Gastrocnemius medialis (tissue), 4 donors: ENCODE data around the gene SLC39A6. TPM values are rescaled to one million over a fixed set of nuclear protein-coding genes. Genes with fewer than 3 reads are reported as not detected.
"Not testable (repeated sequence)": the region's sequence is repeated elsewhere in the genome, so short reads cannot be mapped to it uniquely, and the experiment has no call there.

Experiments
- ATAC-seq, 2 donors: fragments of 150-250 bp; one replicate each; pipeline ENCODE4 v1.9.1; 2016
- DNase-seq, 2 donors: peaks; one replicate each; pipeline ENCODE4 v3.0.0-alpha.2; 2019
- H3K27ac ChIP-seq, 4 donors: fragments of 200-600 bp; sonication (generic); 1 replicate in 1 of 4; 2 replicates in 3 of 4; pipeline ENCODE4 v1.5.1; 2016 to 2018; ENCODE audit warnings: mild to moderate bottlenecking in 2 of 4, moderate library complexity in 1 of 4
- H3K27me3 ChIP-seq, 3 donors: fragments of 200-600 bp; sonication (generic) in 2 of 3; 1 replicate in 1 of 3; 2 replicates in 2 of 3; pipeline versions ENCODE4 v1.5.1 to v1.6.0; 2016 to 2019; ENCODE audit warnings: mild to moderate bottlenecking in 1 of 3, moderate library complexity in 1 of 3
- H3K36me3 ChIP-seq, 2 donors: fragments of 200-600 bp; sonication (generic) in 1 of 2; one replicate each; pipeline ENCODE4 v1.5.1; 2017 to 2018
- H3K4me1 ChIP-seq, 2 donors: fragments of 200-600 bp; sonication (generic) in 1 of 2; one replicate each; pipeline ENCODE4 v1.5.1; 2016 to 2017; ENCODE audit warnings: mild to moderate bottlenecking in 2 of 2
- H3K4me3 ChIP-seq, 4 donors: fragments of 200-600 bp; sonication (generic) in 3 of 4; 1 replicate in 1 of 4; 2 replicates in 3 of 4; pipeline ENCODE4 v1.5.1; 2016 to 2019; ENCODE audit warnings: mild to moderate bottlenecking in 2 of 4
- H3K9me3 ChIP-seq, 3 donors: fragments of 200-600 bp; sonication (generic) in 2 of 3; 1 replicate in 1 of 3; 2 replicates in 2 of 3; pipeline ENCODE4 v1.5.1; 2016 to 2019
- POLR2A ChIP-seq, 2 donors: fragments of 450-650 bp; IDR thresholded peaks; one replicate each; pipeline ENCODE4 v1.6.1; 2017; ENCODE audit warnings: antibody characterized with exemption in 2 of 2, mild to moderate bottlenecking in 2 of 2, moderate library complexity in 2 of 2
- in situ Hi-C, 4 donors: fragments of 200-750 bp; cut with MboI; loops; one replicate each; pipeline versions ENCODE4 v1.15.0 to v1.8.0; 2017; ENCODE audit warnings: low sequenced_read_pairs in 4 of 4
- intact Hi-C: fragments of 100-400 bp; cut with DNase I; formaldehyde crosslinking; loops from one replicate; pipeline ENCODE4 v1.15.1; 2023; ENCODE audit warnings: low total_unique reads
- total RNA-seq, 4 donors: library from RNA; depleted of rRNA; stranded (reverse); fragments of >200 nt; gene quantifications; one replicate each; pipeline versions ENCODE4 v1.1.0 to v1.2.3, GENCODE V29; 2016
- TF ChIP-seq, protein P1 (sequence below), 5 experiments: fragments of 450-650 bp in 3 of 5; fragments of 200-600 bp in 2 of 5; sonication (generic) in 2 of 5; IDR thresholded peaks in 4 of 5; conservative IDR thresholded peaks in 1 of 5; 1 replicate in 4 of 5; 2 replicates in 1 of 5; pipeline ENCODE4 v1.5.1; 2016 to 2019; ENCODE audit warnings: antibody characterized with exemption in 5 of 5, mild to moderate bottlenecking in 3 of 5, moderate library complexity in 3 of 5

SLC39A6 gene
- total RNA-seq, 4 donors from 2014 or later = 16.7 to 24.7 (median 18.3) TPM

DNA sequence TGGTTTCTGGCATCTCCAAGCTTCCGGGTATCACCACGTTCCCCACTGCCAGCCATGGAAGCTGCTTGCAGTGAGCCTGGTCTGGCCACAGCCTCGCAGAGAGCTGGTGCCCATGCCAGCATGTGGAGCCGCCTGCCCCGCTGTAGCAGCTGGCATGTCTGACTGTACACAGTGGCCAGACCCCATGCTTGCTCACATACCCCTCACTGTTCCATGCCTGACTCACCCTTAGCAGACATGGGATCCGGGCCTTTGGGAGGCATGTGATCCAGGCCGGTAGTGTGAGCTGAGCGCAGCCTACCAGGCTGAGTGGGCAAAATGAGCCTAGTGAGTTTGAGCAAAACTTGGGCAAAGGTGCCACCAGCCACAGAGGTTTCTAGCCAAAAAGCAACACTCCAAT, 43.0 kb downstream of the SLC39A6 start:
- no peaks in the 10 kb centered on the region for H3K4me1 ChIP-seq
- no peak overlapping the region for H3K27ac ChIP-seq
- no peak for ATAC-seq
- no peaks in the 10 kb centered on the region for H3K9me3 ChIP-seq
- no peak overlapping the region for H3K4me3 ChIP-seq
- in situ Hi-C loops = no loop called here
- TF ChIP-seq, protein P1, sequence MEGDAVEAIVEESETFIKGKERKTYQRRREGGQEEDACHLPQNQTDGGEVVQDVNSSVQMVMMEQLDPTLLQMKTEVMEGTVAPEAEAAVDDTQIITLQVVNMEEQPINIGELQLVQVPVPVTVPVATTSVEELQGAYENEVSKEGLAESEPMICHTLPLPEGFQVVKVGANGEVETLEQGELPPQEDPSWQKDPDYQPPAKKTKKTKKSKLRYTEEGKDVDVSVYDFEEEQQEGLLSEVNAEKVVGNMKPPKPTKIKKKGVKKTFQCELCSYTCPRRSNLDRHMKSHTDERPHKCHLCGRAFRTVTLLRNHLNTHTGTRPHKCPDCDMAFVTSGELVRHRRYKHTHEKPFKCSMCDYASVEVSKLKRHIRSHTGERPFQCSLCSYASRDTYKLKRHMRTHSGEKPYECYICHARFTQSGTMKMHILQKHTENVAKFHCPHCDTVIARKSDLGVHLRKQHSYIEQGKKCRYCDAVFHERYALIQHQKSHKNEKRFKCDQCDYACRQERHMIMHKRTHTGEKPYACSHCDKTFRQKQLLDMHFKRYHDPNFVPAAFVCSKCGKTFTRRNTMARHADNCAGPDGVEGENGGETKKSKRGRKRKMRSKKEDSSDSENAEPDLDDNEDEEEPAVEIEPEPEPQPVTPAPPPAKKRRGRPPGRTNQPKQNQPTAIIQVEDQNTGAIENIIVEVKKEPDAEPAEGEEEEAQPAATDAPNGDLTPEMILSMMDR (IDR thresholded peaks at IDR 0.05 in 4 of 5, conservative IDR thresholded peaks at IDR 0.05 in 1 of 5) = no peak
- no peak for TF ChIP-seq POLR2A (IDR thresholded peaks at IDR 0.05)
- intact Hi-C loops = no loop called here
- no peak for DNase-seq
- H3K27me3 ChIP-seq = no peaks in the 10 kb centered on the region
- H3K36me3 ChIP-seq = no peaks in the 10 kb centered on the region

DNA sequence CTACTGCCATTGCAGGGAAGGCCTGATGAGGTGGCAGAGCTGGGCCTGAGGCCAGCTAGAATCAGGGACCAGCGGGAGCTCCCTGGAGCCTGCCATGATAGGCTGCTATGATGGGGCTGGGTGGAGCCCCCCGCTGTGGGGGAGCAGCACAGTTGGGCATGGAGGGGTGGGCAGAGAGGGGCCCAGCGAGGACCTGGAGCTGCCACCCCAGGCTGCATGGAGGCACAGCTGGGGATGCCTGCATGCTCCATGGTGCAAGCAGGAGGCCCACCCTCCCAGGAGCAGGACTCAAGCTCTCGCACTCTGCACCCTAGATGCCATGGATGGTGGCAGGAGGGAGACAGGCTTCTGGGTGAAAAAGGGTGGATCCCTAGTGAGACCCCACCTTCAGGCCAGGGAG, 43.9 kb downstream of the SLC39A6 start:
- TF ChIP-seq POLR2A (IDR thresholded peaks at IDR 0.05) = no peak
- TF ChIP-seq, protein P1 (IDR thresholded peaks at IDR 0.05 in 4 of 5, conservative IDR thresholded peaks at IDR 0.05 in 1 of 5) = no peak
- in situ Hi-C loops (no loop called here), intact Hi-C loops (no loop called here)
- Histone ChIP-seq H3K9me3 (no peaks in the 10 kb centered on the region), H3K4me1 (no peaks in the 10 kb centered on the region), H3K27ac (no peak overlapping the region), H3K27me3 (no peaks in the 10 kb centered on the region), H3K4me3 (no peak overlapping the region), H3K36me3 (no peaks in the 10 kb centered on the region)
- ATAC-seq (no peak), DNase-seq (no peak)

DNA sequence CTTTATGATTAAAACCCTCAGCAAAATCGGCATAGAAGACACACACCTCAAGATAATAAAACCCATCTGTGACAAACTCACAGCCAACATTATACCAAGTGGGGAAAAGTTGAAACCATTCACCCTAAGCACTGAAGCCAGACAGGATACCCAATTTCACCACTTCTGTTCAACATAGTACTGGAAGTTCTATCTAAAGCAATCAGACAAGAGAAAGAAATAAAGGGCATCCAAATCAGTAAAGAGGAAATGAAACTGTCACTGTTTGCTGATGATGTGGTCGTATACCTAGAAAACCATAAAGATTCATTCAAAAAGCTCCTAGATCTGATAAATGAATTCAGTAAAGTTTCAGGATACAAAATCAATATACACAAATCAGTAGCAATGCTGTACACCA, 45.4 kb downstream of the SLC39A6 start:
- H3K9me3 ChIP-seq = no peaks in the 10 kb centered on the region
- H3K36me3 ChIP-seq = no peaks in the 10 kb centered on the region
- ATAC-seq = no peak
- no peaks in the 10 kb centered on the region for H3K27me3 ChIP-seq
- H3K4me3 ChIP-seq = no peak overlapping the region
- no peak overlapping the region for H3K27ac ChIP-seq
- intact Hi-C loops (no loop called here), in situ Hi-C loops (no loop called here)
- no peak for DNase-seq
- TF ChIP-seq POLR2A (IDR thresholded peaks at IDR 0.05) = no peak
- TF ChIP-seq, protein P1 (IDR thresholded peaks at IDR 0.05 in 4 of 5, conservative IDR thresholded peaks at IDR 0.05 in 1 of 5) = no peak
- no peaks in the 10 kb centered on the region for H3K4me1 ChIP-seq

DNA sequence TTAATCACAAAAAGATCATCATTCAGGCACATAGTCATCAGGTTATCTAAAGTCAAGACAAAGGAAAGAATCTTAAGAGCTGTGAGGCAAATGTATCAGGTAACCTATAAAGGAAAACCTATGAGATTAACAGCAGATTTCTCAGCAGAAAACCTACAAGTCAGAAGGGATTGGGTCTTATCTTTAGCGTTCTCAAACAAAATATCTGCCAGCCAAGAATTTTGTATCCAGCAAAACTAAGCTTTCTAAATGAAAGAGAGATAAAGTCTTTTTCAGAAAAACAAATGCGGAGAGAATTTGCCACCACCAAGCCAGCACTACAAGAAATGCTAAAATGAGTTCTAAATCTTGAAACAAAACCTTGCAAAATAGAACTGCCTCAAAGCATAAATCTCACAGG, 48.0 kb downstream of the SLC39A6 start:
- ATAC-seq, H3K36me3 ChIP-seq, H3K9me3 ChIP-seq, H3K4me3 ChIP-seq, intact Hi-C loops, in situ Hi-C loops, DNase-seq, H3K4me1 ChIP-seq, H3K27me3 ChIP-seq, H3K27ac ChIP-seq: not testable (repeated sequence)

DNA sequence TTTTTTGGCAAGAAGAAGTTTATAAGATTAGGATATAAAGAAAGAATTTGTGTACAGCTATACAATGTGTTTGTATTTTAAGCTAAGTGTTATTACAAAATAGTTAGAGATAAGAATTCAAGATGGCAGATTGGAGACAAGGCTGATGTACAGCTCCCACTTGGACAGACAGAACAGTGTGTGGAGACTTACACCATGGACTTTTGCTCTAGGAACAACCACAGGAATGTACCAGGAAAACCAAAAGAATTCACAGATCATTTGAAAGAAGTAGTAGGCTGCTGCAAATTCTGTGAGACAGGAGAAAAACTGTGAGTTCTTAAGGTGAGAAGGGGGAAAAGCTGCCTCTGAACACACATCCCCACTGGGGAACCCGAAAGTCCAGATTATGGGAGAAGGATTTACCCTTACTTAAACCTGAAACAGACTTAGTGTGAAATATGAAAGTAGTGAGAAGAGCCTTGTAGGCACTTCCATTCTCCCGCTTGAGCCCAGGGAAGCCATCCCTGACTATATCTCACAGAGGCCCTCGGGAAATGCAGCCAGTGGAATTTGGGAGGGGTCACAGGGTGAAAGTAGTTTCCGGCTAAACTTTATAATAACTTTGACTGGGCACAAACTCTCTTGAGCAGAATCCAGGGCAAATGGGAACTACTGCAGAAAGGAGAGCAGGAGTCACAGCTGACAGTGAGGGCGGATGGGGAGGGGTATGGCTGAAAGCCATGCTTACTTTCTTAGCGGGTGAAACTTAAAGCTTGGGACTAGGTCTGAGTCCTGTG, 50.2 kb downstream of the SLC39A6 start:
- TF ChIP-seq, protein P1 (IDR thresholded peaks at IDR 0.05 in 4 of 5, conservative IDR thresholded peaks at IDR 0.05 in 1 of 5) = no peak
- TF ChIP-seq POLR2A (IDR thresholded peaks at IDR 0.05) = no peak
- no peaks in the 10 kb centered on the region for H3K27me3 ChIP-seq
- ATAC-seq (no peak), DNase-seq (no peak)
- in situ Hi-C loops = no loop called here
- H3K27ac ChIP-seq = no peak overlapping the region
- intact Hi-C loops = no loop called here
- H3K4me3 ChIP-seq = no peak overlapping the region
- H3K9me3 ChIP-seq = no peaks in the 10 kb centered on the region
- no peaks in the 10 kb centered on the region for H3K4me1 ChIP-seq
- no peaks in the 10 kb centered on the region for H3K36me3 ChIP-seq

DNA sequence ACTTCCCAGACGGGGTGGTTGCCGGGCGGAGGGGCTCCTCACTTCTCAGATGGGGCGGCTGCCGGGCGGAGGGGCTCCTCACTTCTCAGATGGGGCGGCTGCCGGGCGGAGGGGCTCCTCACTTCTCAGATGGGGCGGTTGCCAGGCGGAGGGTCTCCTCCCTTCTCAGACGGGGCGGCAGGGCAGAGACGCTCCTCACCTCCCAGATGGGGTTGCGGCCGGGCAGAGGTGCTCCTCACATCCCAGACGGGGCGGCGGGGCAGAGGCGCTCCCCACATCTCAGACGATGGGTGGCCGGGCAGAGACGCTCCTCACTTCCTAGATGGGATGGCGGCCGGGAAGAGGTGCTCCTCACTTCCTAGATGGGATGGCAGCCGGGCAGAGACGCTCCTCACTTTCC, 51.4 kb downstream of the SLC39A6 start:
- H3K4me1 ChIP-seq, DNase-seq, H3K27me3 ChIP-seq, in situ Hi-C loops, ATAC-seq, intact Hi-C loops, H3K9me3 ChIP-seq, H3K27ac ChIP-seq, H3K36me3 ChIP-seq, H3K4me3 ChIP-seq: not testable (repeated sequence)
